ENCODE data around the gene INTS11.

DNA sequence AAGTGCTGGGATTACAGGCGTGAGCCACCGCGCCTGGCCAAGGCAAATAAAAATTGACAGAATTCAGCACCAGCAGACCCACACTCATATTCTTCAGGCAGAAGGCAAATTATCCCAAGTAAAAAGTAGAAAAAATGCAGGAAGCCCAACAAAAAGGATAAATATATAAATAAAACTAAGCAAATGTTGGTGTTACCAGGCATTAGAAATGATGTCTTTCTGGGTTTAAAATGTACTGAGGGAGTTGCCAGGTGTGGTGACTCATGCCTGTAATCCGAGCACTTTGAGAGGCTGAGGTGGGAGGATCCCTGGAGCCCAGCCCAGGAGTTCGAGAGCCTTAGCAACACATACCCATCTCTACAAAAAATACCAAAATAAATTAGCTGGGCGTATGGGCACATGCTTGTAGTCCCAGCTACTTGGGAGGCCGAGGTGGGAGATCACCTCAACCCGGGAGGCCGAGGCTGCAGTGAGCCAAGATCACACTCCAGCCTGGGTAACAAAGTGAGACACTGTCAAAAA is 6.3 kb downstream of the INTS11 start:
- TF ChIP-seq CTCF (IDR thresholded peaks at IDR 0.05) = no peak
- no peak for TF ChIP-seq POLR2A (IDR thresholded peaks at IDR 0.05)
- peak in 2 of 3 donors; percentile 15 to 54 for TF ChIP-seq POLR2AphosphoS5 (IDR thresholded peaks at IDR 0.05)

All from breast epithelium (tissue), 3 donors.